NCI-H345 (cell line): ENCODE measurements around the gene OAS3.

Source experiments
- DNase-seq: peaks from one replicate; lab custom pipeline; 2025; lab: John Stamatoyannopoulos, UW

Gene OAS3

GRCh38 chr12:113016796-113017195, 78.5 kb downstream of the OAS3 start:
- DNase-seq: no peak

- no peak for DNase-seq
These were observed 80.8 kb downstream of the OAS3 start for GRCh38 chr12:113019025-113019424.

GRCh38 chr12:113021500-113021899, 83.2 kb downstream of the OAS3 start:
- no peak for DNase-seq
